Tibial nerve (tissue), 4 donors: Measurements from ENCODE around the gene TBCA. TPM values are rescaled to one million over a fixed set of nuclear protein-coding genes. Genes with fewer than 3 reads are reported as not detected.

Source experiments
- DNase-seq, 2 donors: peaks; one replicate each; pipeline ENCODE4 v3.0.0-alpha.2; 2019; ENCODE audit warnings: low spot score in 2 of 2
- H3K27ac ChIP-seq, 4 donors: fragments of 200-600 bp; sonication (generic) in 3 of 4; one replicate each; pipeline ENCODE4 v1.5.1; 2017 to 2019; ENCODE audit warnings: mild to moderate bottlenecking in 1 of 4
- H3K27me3 ChIP-seq, 2 donors: fragments of 200-600 bp; sonication (generic) in 1 of 2; one replicate each; pipeline versions ENCODE4 v1.5.1 to v1.6.0; 2017 to 2019
- H3K36me3 ChIP-seq, 3 donors: fragments of 200-600 bp; sonication (generic); one replicate each; pipeline ENCODE4 v1.5.1; 2018 to 2019
- H3K4me1 ChIP-seq, 4 donors: fragments of 200-600 bp; sonication (generic) in 3 of 4; one replicate each; pipeline ENCODE4 v1.5.1; 2017 to 2019
- H3K4me3 ChIP-seq, 4 donors: fragments of 200-600 bp; sonication (generic) in 3 of 4; one replicate each; pipeline ENCODE4 v1.5.1; 2017 to 2019; ENCODE audit warnings: mild to moderate bottlenecking in 1 of 4, moderate library complexity in 1 of 4
- H3K9me3 ChIP-seq, 4 donors: fragments of 200-600 bp; sonication (generic) in 3 of 4; one replicate each; pipeline ENCODE4 v1.5.1; 2017 to 2019
- CTCF ChIP-seq, 5 experiments: fragments of 200-600 bp in 3 of 5; fragments of 450-650 bp in 2 of 5; sonication (generic) in 3 of 5; IDR thresholded peaks; one replicate each; pipeline ENCODE4 v1.5.1; 2016 to 2019; ENCODE audit warnings: antibody characterized with exemption in 5 of 5, mild to moderate bottlenecking in 3 of 5, moderate library complexity in 2 of 5
- EP300 ChIP-seq, 2 donors: sonication (generic); formaldehyde crosslinking; IDR thresholded peaks; one replicate each; pipeline ENCODE4 v1.6.1; 2017; ENCODE audit warnings: antibody characterized with exemption in 2 of 2, mild to moderate bottlenecking in 1 of 2
- POLR2A ChIP-seq, 2 donors: fragments of 450-650 bp; IDR thresholded peaks; one replicate each; pipeline ENCODE4 v1.6.1; 2017; ENCODE audit warnings: antibody characterized with exemption in 2 of 2, mild to moderate bottlenecking in 2 of 2, moderate library complexity in 2 of 2
- WGBS, 2 donors: methylation state at CpG; one replicate each; pipeline ENCODE4 v1.1.5; 2018; 5-methylcytosine and 5-hydroxymethylcytosine counted together
- total RNA-seq, 4 donors: library from RNA; depleted of rRNA; stranded (reverse); fragments of >200 nt; gene quantifications; one replicate each; pipeline ENCODE4 v1.1.0, GENCODE V29; 2016

Gene TBCA
- total RNA-seq, 4 donors from 2014 or later, result 83.2 to 157 (median 120) TPM

GRCh38 chr5:77770293-77771005 lies 5.7 kb downstream of the TBCA start:
- WGBS, 2 donors, result 95 to 97% methylated on average over 4 of the region's 4 CpGs
- peaks cover 5 to 70% (median 19%) of the 10 kb centered on the region in 4 donors for H3K4me1 ChIP-seq

GRCh38 chr5:77768978-77769377 lies 7.2 kb downstream of the TBCA start:
- Histone ChIP-seq H3K9me3 (no peaks in the 10 kb centered on the region), H3K4me3 (no peak overlapping the region), H3K27ac (no peak overlapping the region), H3K36me3 (peaks cover 0 to 20% (median 0%) of the 10 kb centered on the region in 3 donors), H3K27me3 (no peaks in the 10 kb centered on the region), H3K4me1 (peaks cover 5 to 57% (median 10%) of the 10 kb centered on the region in 4 donors)
- DNase-seq, result no peak
- TF ChIP-seq POLR2A (IDR thresholded peaks at IDR 0.05) (no peak), EP300 (IDR thresholded peaks at IDR 0.05) (no peak), CTCF (IDR thresholded peaks at IDR 0.05) (no peak)

More at GRCh38 chr5:77770293-77771005, 5.7 kb downstream of the TBCA start:
- Histone ChIP-seq H3K36me3 (peaks cover 0 to 20% (median 0%) of the 10 kb centered on the region in 3 donors), H3K27me3 (no peaks in the 10 kb centered on the region), H3K9me3 (no peaks in the 10 kb centered on the region), H3K4me3 (no peak overlapping the region), H3K27ac (no peak overlapping the region)
- TF ChIP-seq CTCF (IDR thresholded peaks at IDR 0.05) (no peak), EP300 (IDR thresholded peaks at IDR 0.05) (no peak), POLR2A (IDR thresholded peaks at IDR 0.05) (no peak)
- no peak for DNase-seq

GRCh38 chr5:77767301-77767700 lies 8.8 kb downstream of the TBCA start:
- TF ChIP-seq POLR2A (IDR thresholded peaks at IDR 0.05) (no peak), CTCF (IDR thresholded peaks at IDR 0.05) (no peak), EP300 (IDR thresholded peaks at IDR 0.05) (no peak)
- Histone ChIP-seq H3K36me3 (peaks cover 0 to 20% (median 0%) of the 10 kb centered on the region in 3 donors), H3K9me3 (no peaks in the 10 kb centered on the region), H3K27me3 (no peaks in the 10 kb centered on the region), H3K4me1 (peaks cover 0 to 40% (median 6%) of the 10 kb centered on the region in 4 donors), H3K4me3 (no peak overlapping the region), H3K27ac (no peak overlapping the region)
- 97 to 98% methylated on average over 1 of the region's 1 CpG for whole genome bisulfite sequencing, 2 donors
- no peak for DNase-seq

- no peak for TF ChIP-seq CTCF (IDR thresholded peaks at IDR 0.05)
- no peak for TF ChIP-seq POLR2A (IDR thresholded peaks at IDR 0.05)
- TF ChIP-seq EP300 (IDR thresholded peaks at IDR 0.05), result no peak
- no peak overlapping the region for H3K27ac ChIP-seq
These were observed 14.5 kb downstream of the TBCA start for GRCh38 chr5:77761606-77762005.

GRCh38 chr5:77758141-77758938 lies 17.8 kb downstream of the TBCA start:
- Histone ChIP-seq H3K27me3 (no peaks in the 10 kb centered on the region), H3K36me3 (no peaks in the 10 kb centered on the region), H3K9me3 (no peaks in the 10 kb centered on the region), H3K27ac (no peak overlapping the region), H3K4me3 (no peak overlapping the region), H3K4me1 (peaks cover 0 to 10% (median 0%) of the 10 kb centered on the region in 4 donors)
- TF ChIP-seq EP300 (IDR thresholded peaks at IDR 0.05) (no peak), POLR2A (IDR thresholded peaks at IDR 0.05) (no peak), CTCF (IDR thresholded peaks at IDR 0.05) (no peak)
- no peak for DNase-seq
- 91 to 94% methylated on average over 10 of the region's 10 CpGs for WGBS, 2 donors

More at GRCh38 chr5:77761606-77762005, 14.5 kb downstream of the TBCA start:
- no peaks in the 10 kb centered on the region for H3K36me3 ChIP-seq
- H3K4me3 ChIP-seq, result no peak overlapping the region
- 66 to 71% methylated on average over 3 of the region's 3 CpGs for WGBS, 2 donors
- H3K9me3 ChIP-seq, result no peaks in the 10 kb centered on the region
- DNase-seq, result no peak
- peaks cover 0 to 6% (median 0%) of the 10 kb centered on the region in 4 donors for H3K4me1 ChIP-seq
- no peaks in the 10 kb centered on the region for H3K27me3 ChIP-seq
